Sigmoid colon (tissue), 4 donors: ENCODE results near the gene BDNF.

Experiments
- EP300 ChIP-seq, 4 donors: sonication (generic); formaldehyde crosslinking; IDR thresholded peaks; one replicate each; pipeline ENCODE4 v1.6.1; 2017; ENCODE audit warnings: antibody characterized with exemption in 4 of 4
- POLR2A ChIP-seq, 2 donors: fragments of 450-650 bp; IDR thresholded peaks; one replicate each; pipeline ENCODE4 v1.6.1; 2016; ENCODE audit warnings: antibody characterized with exemption in 2 of 2, mild to moderate bottlenecking in 2 of 2, moderate library complexity in 2 of 2
- POLR2AphosphoS5 ChIP-seq, 4 donors: sonication (generic); formaldehyde crosslinking; IDR thresholded peaks; one replicate each; pipeline ENCODE4 v1.6.1; 2017; ENCODE audit warnings: antibody characterized with exemption in 4 of 4
- TF ChIP-seq, protein P1 (sequence below), 4 experiments: fragments of 450-650 bp in 3 of 4; fragments of 200-600 bp in 1 of 4; IDR thresholded peaks; one replicate each; pipeline ENCODE4 v1.5.1; 2016 to 2019; ENCODE audit warnings: antibody characterized with exemption in 4 of 4, mild to moderate bottlenecking in 3 of 4, moderate library complexity in 2 of 4

DNA sequence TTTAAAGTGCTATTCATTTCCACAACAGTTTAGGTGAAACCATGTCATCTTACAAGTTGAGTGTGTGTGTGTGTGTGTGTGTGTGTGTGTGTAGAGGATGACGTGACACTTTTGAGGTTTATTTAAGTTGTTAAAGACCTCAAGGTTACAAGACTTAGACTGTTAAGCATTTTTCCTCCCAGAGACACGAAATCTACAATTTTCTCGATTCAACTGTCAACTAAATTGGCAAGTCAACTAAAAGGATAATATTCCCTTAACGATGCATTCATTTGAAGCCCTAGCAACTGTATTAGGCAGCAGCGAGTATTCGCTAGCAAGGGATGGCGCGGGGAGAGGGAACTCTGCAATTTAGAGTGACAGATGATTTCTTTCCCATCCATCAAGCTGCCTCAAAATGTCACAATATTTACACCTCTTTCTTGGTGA lies 17.6 kb upstream of the BDNF start:
- TF ChIP-seq, protein P1, sequence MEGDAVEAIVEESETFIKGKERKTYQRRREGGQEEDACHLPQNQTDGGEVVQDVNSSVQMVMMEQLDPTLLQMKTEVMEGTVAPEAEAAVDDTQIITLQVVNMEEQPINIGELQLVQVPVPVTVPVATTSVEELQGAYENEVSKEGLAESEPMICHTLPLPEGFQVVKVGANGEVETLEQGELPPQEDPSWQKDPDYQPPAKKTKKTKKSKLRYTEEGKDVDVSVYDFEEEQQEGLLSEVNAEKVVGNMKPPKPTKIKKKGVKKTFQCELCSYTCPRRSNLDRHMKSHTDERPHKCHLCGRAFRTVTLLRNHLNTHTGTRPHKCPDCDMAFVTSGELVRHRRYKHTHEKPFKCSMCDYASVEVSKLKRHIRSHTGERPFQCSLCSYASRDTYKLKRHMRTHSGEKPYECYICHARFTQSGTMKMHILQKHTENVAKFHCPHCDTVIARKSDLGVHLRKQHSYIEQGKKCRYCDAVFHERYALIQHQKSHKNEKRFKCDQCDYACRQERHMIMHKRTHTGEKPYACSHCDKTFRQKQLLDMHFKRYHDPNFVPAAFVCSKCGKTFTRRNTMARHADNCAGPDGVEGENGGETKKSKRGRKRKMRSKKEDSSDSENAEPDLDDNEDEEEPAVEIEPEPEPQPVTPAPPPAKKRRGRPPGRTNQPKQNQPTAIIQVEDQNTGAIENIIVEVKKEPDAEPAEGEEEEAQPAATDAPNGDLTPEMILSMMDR (IDR thresholded peaks at IDR 0.05), result no peak
- TF ChIP-seq EP300 (IDR thresholded peaks at IDR 0.05) (no peak), POLR2AphosphoS5 (IDR thresholded peaks at IDR 0.05) (no peak), POLR2A (IDR thresholded peaks at IDR 0.05) (no peak)
